Measurements from ENCODE around the gene DACT3.

The DACT3 gene

GRCh38 chr19:46640656-46641055 is 20.3 kb downstream of the DACT3 start:
- TF ChIP-seq CTCF (IDR thresholded peaks at IDR 0.05; ENCODE audit: poor library complexity, severe bottlenecking) = no peak

GRCh38 chr19:46639358-46640182 is 21.4 kb downstream of the DACT3 start:
- DNase-seq (ENCODE audit: low spot score) (peak; percentile 41), ATAC-seq (ENCODE audit: low read depth) (no peak)
- no peak for TF ChIP-seq CTCF (IDR thresholded peaks at IDR 0.05; ENCODE audit: poor library complexity, severe bottlenecking)
- no peaks in the 10 kb centered on the region for H3K9me3 ChIP-seq (ENCODE audit: severe bottlenecking)
- H3K4me1 ChIP-seq (ENCODE audit: insufficient read depth, poor library complexity, severe bottlenecking) = peaks cover 2% of the 10 kb centered on the region
- H3K4me3 ChIP-seq (ENCODE audit: severe bottlenecking) = peak overlapping the region; percentile 39
- H3K27ac ChIP-seq (ENCODE audit: poor library complexity, severe bottlenecking) = no peak overlapping the region
- peaks cover 36% of the 10 kb centered on the region for H3K27me3 ChIP-seq (ENCODE audit: insufficient read depth, poor library complexity, severe bottlenecking)
- no peaks in the 10 kb centered on the region for H3K36me3 ChIP-seq (ENCODE audit: low read depth)

More at GRCh38 chr19:46640656-46641055, 20.3 kb downstream of the DACT3 start:
- Histone ChIP-seq H3K4me1 (ENCODE audit: insufficient read depth, poor library complexity, severe bottlenecking) (no peaks in the 10 kb centered on the region), H3K27ac (ENCODE audit: poor library complexity, severe bottlenecking) (no peak overlapping the region), H3K27me3 (ENCODE audit: insufficient read depth, poor library complexity, severe bottlenecking) (peaks cover 29% of the 10 kb centered on the region), H3K36me3 (ENCODE audit: low read depth) (no peaks in the 10 kb centered on the region), H3K9me3 (ENCODE audit: severe bottlenecking) (no peaks in the 10 kb centered on the region), H3K4me3 (ENCODE audit: severe bottlenecking) (no peak overlapping the region)
- ATAC-seq (ENCODE audit: low read depth) (no peak), DNase-seq (ENCODE audit: low spot score) (no peak)

DNA sequence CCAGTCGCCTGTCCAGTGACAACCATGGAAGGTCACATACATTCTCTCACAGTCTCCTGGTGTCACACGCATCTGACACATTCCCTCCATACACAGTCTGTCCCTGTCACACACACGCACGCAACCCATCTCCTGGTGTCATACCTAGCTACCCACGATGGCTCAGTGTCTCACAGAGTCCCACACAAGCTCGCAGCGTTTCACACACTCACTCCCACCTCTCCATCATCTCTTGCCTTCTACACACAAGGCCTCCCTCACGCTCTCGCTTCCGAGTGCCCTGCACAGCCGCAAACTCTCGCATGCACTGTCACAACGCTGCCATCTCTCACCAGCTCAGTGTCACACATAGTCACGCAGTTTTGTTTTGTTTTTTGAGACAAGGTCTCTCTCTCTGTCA is 23.8 kb downstream of the DACT3 start:
- Histone ChIP-seq H3K9me3 (ENCODE audit: severe bottlenecking) (no peaks in the 10 kb centered on the region), H3K27me3 (ENCODE audit: insufficient read depth, poor library complexity, severe bottlenecking) (peaks cover 39% of the 10 kb centered on the region), H3K36me3 (ENCODE audit: low read depth) (no peaks in the 10 kb centered on the region), H3K4me1 (ENCODE audit: insufficient read depth, poor library complexity, severe bottlenecking) (peaks cover 4% of the 10 kb centered on the region), H3K27ac (ENCODE audit: poor library complexity, severe bottlenecking) (no peak overlapping the region), H3K4me3 (ENCODE audit: severe bottlenecking) (no peak overlapping the region)
- TF ChIP-seq CTCF (IDR thresholded peaks at IDR 0.05; ENCODE audit: poor library complexity, severe bottlenecking) = no peak
- ATAC-seq (ENCODE audit: low read depth) (no peak), DNase-seq (ENCODE audit: low spot score) (peak; percentile 30)

GRCh38 chr19:46635920-46636761 is 24.8 kb downstream of the DACT3 start, which contains the start of gene GNG8:
Gene GNG8 (minus strand): TSS chr19:46636202. CDS start chr19:46634682, 1,520 bp downstream.
- peaks cover 39% of the 10 kb centered on the region for H3K27me3 ChIP-seq (ENCODE audit: insufficient read depth, poor library complexity, severe bottlenecking)
- ATAC-seq (ENCODE audit: low read depth) = no peak

More at GRCh38 chr19:46635920-46636761, 24.8 kb downstream of the DACT3 start, which contains the start of gene GNG8:
- Histone ChIP-seq H3K27ac (ENCODE audit: poor library complexity, severe bottlenecking) (no peak within 1 kb of the TSS), H3K4me3 (ENCODE audit: severe bottlenecking) (no peak within 1 kb of the TSS), H3K9me3 (ENCODE audit: severe bottlenecking) (no peaks in the 10 kb centered on the region), H3K36me3 (ENCODE audit: low read depth) (no peaks in the 10 kb centered on the region), H3K4me1 (ENCODE audit: insufficient read depth, poor library complexity, severe bottlenecking) (peaks cover 4% of the 10 kb centered on the region)
- TF ChIP-seq CTCF (IDR thresholded peaks at IDR 0.05; ENCODE audit: poor library complexity, severe bottlenecking) = no peak
- peak; percentile 59 for DNase-seq (ENCODE audit: low spot score)

Data from RWPE2 (cell line).